Endometrial microvascular endothelial cells (primary cell): ENCODE measurements around the gene B4GALT2. TPM values are rescaled to one million over a fixed set of nuclear protein-coding genes. Genes with fewer than 3 reads are reported as not detected.

Experiments
- in situ Hi-C: cut with HindIII; loops from 2 replicates; pipeline ENCODE4 v1.10.0; 2017; ENCODE audit warnings: low sequenced_read_pairs, low pct_unique_long_range_greater_than_20kb; ENCODE audit errors: inconsistent ontology term
- total RNA-seq: library from RNA; depleted of rRNA; stranded (reverse); fragments of >200 nt; gene quantifications from one replicate; pipeline ENCODE4 v1.2.3, GENCODE V29; 2015; ENCODE audit errors: inconsistent ontology term

B4GALT2 gene
- total RNA-seq, 1 donor from 2014 or later: 115 TPM

DNA sequence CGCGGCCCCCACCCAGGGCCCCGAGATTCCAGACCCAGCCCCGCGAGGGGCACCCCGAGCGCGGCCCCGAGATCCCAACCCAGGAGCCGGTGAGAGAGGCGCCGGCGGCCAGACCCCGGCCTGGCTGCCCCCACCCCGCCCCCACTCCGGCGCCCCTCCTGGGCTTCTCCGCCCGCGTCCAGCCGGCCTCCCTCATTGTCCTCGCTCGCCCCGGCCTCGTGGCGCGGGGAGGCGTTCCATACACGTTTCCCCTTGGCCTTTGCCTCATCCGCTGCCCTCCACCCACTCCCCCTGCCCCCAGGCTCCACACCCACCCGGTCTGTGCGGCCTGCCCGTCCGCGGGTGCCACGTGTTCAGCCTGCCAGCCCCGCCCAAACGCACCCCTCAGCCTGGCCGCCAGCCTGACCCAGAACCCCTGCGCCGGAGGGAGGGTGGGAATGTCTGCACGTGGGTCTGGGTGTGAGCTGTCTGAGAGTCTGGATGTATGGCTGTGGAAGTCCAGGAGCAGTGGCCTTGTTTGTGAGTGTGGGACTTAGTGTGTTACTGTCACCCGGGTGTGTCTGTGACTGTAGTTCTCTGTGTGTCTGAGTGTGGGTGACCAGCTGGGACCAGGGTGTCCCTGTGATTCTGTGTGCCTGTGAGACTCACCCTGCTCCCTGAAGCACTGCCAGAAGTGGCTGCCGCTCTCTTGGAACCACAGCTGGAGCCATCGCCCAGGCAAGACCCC lies 681 bp downstream of the B4GALT2 start:
- in situ Hi-C loops: no loop called here

DNA sequence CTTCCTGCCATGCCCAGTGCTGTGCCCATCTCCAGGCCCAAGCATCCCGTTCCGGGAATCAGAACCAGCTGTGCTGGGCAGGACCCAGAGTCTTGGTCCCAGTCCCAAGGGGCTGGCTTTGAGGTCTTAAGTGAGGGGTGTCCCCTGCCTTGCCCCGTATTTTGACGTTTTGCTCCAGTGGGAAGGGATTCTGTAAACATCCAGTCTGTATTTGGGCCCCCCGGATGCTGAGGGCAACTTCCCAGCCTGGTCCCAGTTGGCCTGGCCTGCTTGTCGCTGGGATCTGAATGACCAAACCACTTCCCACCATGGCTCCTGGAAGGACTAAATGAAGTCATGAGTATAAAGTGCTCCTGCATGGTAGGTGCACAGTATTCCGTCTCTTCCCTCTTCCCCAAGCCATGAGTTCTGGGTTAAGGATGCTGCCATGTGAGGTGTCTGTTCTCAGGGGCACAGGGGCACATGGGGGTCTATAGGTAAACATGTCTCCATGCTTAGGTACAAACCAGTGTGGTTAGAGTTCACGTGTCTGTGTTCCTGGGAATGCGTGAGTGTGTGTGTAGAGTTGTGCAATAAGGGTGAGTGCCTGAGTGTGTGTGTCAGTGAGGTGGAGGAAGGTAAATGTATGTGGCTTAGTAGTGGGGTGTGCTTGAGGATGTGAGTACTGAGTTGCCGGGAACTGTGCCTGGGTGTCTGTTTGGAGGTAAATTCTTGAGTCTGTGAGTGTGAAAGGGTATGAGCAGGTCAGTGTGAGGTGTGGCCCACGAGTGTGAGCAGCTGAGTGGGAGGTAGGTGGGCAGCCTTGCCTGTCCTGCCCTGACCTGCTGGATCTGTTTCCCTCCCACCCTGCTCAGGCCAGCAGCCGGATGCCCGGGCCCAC lies 1.5 kb downstream of the B4GALT2 start:
- in situ Hi-C loops: no loop called here

DNA sequence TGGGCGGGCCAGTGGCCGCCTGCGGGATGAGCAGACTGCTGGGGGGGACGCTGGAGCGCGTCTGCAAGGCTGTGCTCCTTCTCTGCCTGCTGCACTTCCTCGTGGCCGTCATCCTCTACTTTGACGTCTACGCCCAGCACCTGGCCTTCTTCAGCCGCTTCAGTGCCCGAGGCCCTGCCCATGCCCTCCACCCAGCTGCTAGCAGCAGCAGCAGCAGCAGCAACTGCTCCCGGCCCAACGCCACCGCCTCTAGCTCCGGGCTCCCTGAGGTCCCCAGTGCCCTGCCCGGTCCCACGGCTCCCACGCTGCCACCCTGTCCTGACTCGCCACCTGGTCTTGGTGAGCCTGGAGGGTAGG lies 2.1 kb downstream of the B4GALT2 start:
- in situ Hi-C loops: no loop called here

DNA sequence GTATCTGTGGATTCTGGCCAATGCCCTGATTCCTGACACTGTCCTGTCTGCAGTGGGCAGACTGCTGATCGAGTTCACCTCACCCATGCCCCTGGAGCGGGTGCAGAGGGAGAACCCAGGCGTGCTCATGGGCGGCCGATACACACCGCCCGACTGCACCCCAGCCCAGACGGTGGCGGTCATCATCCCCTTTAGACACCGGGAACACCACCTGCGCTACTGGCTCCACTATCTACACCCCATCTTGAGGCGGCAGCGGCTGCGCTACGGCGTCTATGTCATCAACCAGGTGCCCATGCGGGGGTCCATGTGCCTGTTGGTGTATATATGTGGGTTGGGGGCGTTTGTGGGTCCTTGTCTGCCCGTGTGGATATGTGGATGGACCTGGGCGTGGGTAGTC lies 2.6 kb downstream of the B4GALT2 start:
- in situ Hi-C loops: no loop called here

DNA sequence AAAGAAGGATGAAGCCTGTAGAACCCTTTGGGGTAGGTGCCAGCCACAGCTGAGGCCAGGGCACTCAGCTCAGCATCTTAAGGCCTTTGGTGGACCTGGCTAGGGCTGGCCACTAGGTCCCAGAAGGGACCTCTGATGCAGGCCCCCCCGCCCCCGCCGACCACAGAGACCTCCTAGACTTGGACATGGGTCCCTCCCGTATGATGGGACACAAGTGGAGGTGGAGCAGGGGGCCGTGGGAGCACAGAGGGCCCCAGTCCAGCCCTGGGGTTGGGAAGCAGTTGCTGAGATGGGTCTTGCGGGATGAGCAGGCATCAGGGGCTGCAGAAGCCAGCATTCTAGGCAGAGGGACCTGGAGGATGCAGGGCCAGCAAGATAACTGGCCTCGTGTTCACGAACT lies 3.2 kb downstream of the B4GALT2 start:
- in situ Hi-C loops: no loop called here

DNA sequence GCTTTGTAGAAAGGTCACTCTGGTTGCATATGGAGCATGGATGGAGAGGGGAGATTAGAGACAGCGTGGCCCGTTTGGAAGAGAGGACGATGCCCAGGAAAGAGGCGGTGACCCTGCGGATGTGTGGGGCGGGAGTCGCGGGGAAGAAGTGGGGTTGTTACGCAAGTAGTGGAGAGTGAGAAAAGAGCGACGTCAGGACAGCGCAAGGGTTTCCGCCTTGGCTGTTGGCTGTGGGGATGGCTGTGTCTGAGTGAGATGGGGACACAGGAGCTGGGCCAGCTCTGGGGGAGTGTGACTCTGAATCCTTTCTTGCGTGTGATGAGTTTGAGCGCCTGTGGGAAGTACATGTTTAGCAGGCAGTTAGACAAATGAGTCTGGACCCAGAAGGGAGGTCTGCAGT lies 3.8 kb downstream of the B4GALT2 start:
- in situ Hi-C loops: no loop called here

DNA sequence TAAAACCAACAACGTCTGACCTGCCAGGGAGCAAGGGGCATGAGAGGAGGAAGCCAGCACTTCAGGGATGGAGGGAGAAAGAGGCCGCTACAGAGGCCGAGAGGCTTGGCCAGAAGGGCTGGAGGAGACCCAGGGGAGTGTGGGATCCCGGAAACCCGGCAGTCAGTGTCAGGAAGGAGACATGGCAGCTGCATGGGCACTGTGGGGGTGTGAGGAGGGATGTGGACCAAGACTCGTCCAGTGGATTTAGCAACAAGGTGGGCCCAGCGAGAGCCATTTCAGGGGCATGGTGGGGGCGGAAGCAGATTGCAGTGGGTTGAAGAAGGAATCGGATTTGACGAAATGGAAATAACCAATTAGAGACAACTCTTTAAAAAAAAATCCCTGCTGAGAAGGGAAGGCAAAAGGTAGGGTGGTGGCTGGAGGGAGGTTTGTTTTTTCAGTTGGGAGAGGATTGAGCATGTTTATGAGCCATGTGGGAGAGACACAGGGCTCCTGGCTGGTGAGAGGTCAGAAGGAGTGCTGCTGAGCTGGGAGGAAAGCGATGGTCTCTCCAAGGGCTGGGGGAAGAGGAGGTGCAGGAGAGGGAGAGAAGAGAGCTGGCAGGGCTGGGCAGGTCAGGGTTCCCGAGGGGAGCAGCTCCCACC lies 4.4 kb downstream of the B4GALT2 start:
- in situ Hi-C loops: no loop called here

DNA sequence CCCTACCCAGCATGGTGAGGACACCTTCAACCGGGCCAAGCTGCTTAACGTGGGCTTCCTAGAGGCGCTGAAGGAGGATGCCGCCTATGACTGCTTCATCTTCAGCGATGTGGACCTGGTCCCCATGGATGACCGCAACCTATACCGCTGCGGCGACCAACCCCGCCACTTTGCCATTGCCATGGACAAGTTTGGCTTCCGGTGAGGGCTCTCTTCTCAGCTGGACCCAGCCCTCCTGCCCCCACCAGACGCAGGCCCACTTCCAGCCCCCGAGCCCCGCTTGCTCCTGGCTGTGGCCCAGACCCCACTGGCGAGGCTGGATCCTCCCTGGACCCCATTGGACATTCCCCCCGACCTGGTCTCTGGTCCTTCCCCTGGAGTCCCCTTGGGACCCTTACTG lies 5.8 kb downstream of the B4GALT2 start:
- in situ Hi-C loops: no loop called here

DNA sequence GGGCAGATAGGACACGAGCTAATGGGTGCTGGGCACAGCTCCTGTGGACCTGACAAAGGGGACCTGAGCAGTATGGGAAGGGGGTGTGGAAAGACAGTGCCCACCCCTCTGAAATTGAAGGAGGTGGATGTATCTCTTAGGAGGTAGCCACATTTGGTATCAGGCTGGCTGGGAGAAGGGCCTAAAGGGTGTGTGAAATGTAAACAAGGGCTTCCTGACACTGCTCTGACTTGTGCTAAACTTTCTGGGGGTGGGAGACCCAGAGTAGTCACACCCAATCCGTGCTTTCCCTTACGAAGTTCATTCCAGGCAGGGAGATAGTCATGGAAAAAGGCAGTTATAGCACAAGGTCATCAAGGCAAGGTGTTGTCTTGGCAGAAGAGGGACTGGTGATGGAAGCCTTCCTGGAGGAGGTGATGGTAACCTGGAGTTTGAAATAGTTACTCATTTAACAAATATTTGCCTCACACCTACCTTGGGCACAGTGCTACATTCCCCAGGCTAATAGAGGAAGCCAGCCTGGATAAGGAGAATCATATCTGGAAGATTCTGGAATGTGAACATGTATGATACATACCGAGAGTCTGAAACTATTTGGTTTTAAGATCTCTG lies 7.1 kb downstream of the B4GALT2 start:
- in situ Hi-C loops: no loop called here

DNA sequence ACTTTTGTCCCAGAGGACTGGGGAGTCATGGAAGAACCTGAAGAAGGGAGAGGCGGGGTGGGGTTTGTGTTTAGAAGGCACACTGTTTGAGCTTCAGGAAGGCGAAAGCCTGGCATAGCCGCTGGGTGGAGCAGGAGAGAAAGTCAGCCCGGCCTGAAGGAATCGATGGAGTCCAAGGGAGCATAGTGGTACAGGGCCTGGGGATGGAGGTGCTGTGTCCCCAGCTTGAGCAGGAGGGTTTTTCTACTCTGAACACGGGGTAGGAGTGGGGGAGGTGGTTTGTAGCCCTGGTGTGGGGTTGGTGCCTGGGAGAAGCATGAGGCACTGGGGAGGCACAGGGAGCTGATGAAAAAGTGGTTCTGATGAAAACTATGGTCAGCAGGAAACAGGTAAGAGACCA lies 7.7 kb downstream of the B4GALT2 start:
- in situ Hi-C loops: no loop called here

DNA sequence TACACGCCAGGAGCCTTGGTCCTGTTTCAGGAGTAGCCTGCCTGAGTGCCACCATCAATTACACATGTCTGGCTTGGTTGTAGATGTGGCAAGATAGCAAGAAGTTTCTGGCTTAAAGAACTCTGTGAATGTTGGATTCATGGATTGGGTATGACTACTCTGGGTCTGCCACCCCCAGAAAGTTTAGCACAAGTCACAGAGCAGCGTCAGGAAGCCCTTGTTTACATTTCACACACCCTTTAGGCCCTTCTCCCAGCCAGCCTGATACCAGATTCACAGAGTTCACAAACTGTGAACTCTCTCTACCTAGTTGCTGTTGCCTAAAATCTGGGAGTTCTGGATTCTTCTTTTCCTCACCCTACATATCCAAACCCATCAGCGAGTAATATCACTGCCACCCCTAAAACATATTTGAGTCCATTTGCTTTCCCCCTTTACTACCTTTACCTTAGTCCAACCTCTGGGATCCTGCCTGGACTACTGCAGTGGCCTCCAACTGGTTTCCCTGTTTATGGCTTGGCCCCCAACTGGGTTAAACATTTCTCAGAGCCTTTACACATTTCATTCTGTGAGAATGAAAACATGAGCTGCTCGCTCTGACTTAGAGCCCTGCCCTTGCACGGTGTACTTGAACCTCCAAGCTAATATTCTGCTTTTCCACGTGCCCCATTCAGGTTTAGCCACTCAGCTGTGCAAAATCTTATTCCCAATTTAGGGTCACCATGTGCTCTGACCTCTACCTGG lies 8.3 kb downstream of the B4GALT2 start:
- in situ Hi-C loops: no loop called here

DNA sequence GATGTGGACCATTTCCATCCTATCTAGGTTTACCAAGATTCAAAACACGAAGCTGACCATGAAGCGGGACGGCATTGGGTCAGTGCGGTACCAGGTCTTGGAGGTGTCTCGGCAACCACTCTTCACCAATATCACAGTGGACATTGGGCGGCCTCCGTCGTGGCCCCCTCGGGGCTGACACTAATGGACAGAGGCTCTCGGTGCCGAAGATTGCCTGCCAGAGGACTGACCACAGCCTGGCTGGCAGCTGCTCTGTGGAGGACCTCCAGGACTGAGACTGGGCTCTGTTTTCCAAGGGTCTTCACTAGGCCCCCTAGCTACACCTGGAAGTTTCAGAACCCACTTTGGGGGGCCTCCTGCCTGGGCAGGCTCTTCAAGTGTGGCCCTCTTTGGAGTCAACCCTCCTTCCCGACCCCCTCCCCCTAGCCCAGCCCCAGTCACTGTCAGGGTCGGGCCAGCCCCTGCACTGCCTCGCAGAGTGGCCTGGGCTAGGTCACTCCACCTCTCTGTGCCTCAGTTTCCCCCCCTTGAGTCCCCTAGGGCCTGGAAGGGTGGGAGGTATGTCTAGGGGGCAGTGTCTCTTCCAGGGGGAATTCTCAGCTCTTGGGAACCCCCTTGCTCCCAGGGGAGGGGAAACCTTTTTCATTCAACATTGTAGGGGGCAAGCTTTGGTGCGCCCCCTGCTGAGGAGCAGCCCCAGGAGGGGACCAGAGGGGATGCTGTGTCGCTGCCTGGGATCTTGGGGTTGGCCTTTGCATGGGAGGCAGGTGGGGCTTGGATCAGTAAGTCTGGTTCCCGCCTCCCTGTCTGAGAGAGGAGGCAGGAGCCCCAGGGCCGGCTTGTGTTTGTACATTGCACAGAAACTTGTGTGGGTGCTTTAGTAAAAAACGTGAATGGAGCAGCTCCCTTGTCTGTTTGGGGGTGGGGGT lies 11.5 kb downstream of the B4GALT2 start:
- in situ Hi-C loops: no loop called here

DNA sequence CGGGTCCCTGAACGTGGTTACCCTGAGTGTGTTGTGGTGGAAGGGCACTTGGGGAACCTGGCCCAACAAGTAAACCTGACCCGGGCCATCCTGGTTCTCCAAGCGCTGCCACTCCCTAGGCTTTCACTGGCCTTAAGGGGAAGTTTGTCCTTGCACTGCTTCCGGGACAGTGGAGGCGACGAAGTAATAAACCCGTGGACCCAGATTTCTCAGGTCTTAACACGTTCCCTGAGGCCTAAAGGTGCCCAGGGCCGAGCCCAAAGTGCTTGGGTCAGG lies 12.1 kb downstream of the B4GALT2 start:
- in situ Hi-C loops: no loop called here

DNA sequence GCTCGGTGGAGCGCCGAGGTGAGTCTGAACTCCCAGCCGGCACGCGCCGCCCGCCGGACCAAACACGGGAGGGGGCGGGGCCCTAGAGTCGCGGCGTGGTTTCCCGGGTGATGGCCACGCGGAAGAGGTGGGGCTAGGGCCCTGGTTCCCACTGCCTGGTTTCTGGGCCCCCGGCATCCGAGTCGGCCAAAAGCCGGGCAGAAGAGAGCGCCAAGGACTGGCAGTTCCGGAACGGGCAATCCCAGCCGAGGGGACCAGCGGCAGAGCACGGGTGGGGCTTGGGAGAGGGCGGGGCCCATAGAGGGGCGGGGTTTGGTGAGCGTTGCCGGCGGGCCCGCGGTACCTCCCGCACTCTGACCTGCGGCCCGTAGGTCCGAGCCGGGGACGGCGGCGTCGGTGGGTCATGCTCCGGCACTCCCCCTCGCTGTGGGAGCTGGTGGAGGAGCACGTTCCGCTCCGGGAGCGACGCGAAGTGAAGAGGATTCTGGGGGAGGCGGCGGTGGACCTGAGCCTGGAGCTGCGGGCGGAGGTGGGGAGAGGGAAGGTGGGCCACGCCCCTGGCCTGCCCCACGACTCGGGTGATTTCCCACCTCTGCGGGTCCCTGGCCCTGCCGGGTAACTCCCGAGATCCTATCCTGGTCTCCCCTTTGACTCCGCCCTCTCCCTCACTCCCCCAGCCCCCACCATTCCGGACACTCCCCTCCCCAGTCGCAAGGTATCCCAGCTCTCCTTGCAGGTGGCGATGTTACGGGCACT lies 12.6 kb downstream of the B4GALT2 start, which contains the start of gene CCDC24:
CCDC24 (plus strand) TSS at position 124 of the 756 bp plus-strand sequence; CDS start at position 404, 280 bp downstream.
- in situ Hi-C loops: no loop called here

DNA sequence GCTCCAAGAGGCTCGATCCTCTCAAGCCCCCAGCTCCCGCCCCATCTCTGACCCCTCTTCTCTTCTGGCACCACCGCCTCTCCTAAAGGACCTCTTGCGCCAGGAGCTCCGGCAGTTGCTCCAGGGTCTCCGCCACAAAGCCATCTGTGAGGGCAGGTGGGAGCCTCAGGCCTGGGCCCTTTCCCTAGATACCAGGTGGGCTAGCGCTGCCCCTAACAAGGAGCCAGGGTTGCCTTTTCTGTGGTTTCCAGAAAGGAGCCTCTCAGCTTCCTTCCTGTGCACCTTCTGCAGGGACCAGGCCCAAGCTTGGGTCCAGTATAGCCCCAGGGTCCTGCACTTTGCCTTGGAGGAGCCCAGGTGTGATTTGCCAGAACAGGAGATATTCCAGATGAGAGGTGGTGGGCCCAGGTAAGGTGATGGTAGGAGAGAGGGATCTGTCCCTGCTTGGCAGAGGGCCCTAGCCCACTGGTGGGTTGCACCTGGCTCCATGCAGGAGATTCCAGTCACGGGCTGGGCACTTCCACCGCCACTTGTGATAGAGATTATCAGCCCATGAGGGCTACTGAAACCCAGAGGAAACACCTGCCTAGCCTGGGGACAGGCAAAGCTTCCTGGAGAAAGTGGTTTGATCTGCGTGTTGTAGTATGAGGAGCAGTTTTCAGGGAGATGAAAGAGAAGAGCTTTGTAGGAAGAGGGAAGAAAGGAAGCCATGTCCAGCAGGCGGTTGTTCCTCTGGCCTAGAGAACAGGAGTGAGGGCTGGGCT lies 13.4 kb downstream of the B4GALT2 start:
- in situ Hi-C loops: no loop called here

DNA sequence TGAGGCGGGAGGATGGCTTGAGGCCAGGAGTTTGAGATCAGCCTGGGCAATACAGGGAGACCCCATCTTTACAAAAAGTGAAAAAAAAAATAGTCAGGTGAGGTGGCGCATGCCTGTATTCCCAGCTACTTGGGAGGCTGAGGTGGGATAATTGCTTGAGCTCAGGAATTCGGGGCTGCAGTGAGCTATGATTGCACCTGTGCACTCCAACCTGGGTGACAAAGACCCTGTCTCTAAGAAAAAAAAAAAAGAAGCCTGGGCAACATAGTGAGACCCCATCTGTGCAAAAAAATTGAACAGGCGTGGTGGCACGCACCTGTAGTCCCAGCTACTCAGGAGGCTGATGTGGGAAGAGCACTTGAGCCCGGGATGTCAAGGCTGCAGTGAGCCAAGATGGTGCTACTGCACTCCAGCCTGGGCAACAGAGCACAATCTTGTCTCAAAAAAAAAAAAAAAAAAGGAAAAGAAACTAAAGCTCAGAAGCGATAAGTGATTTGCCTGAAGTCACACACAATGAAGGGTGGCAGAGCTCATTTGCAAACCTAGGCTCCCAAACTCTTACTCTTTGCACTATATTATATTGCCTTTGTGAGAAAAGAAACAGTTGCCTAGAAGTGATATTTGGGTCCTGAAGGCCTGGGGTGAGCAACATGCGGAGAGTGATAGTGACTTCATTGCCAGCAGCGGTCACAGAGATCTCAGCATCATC lies 14.3 kb downstream of the B4GALT2 start:
- in situ Hi-C loops: no loop called here
